SKM-1 (cell line): ENCODE data around the gene CTRB2.

ENCODE experiments used
- DNase-seq: peaks from one replicate; lab custom pipeline; 2025; ENCODE audit not compliant: unreplicated experiment; lab: John Stamatoyannopoulos, UW

The CTRB2 gene

GRCh38 chr16:75176926-75177325 lies 30.0 kb downstream of the CTRB2 start:
- DNase-seq = no peak

GRCh38 chr16:75175074-75175473 lies 31.9 kb downstream of the CTRB2 start:
- no peak for DNase-seq

GRCh38 chr16:75172578-75172977 lies 34.4 kb downstream of the CTRB2 start:
- DNase-seq = no peak

GRCh38 chr16:75169899-75170405 lies 37.0 kb downstream of the CTRB2 start:
- no peak for DNase-seq

- no peak for DNase-seq
These were observed 46.6 kb downstream of the CTRB2 start for GRCh38 chr16:75160386-75160785.
